Type B pancreatic cell (in vitro differentiated cells): ENCODE results near the gene LMF2. TPM values are rescaled to one million over a fixed set of nuclear protein-coding genes. Genes with fewer than 3 reads are reported as not detected.

Source experiments
- DNase-seq: peaks from one replicate; pipeline ENCODE4 v3.0.0; 2021; ENCODE audit warnings: mixed read lengths; ENCODE audit not compliant: unreplicated experiment; ENCODE audit errors: extremely low spot score
- H3K27ac Mint-ChIP-seq: 2 replicates; pipeline ENCODE4 v1.8.0; 2021; ENCODE audit warnings: mild to moderate bottlenecking, mixed read lengths
- H3K27me3 Mint-ChIP-seq: 2 replicates; pipeline ENCODE4 v1.8.0; 2021; ENCODE audit warnings: mixed read lengths
- H3K36me3 Mint-ChIP-seq: 2 replicates; pipeline ENCODE4 v1.8.0; 2021; ENCODE audit warnings: mixed read lengths
- H3K4me1 Mint-ChIP-seq: one replicate; pipeline ENCODE4 v1.8.0; 2021; ENCODE audit warnings: mixed read lengths; ENCODE audit not compliant: unreplicated experiment
- H3K4me3 Mint-ChIP-seq: 2 replicates; pipeline ENCODE4 v1.8.0; 2021; ENCODE audit warnings: mild to moderate bottlenecking, mixed read lengths
- H3K9me3 Mint-ChIP-seq: 2 replicates; pipeline ENCODE4 v1.8.0; 2021; ENCODE audit warnings: mixed read lengths
- CTCF ChIP-seq: fragments of 200-600 bp; sonication (generic); conservative IDR thresholded peaks from 2 replicates; pipeline ENCODE4 v1.5.0; 2021; ENCODE audit warnings: antibody characterized with exemption, mild to moderate bottlenecking
- total RNA-seq: library from RNA; stranded (reverse); gene quantifications from 2 replicates; pipeline ENCODE4 v1.2.1, GENCODE V29; 2021; ENCODE audit warnings: low replicate concordance

LMF2 gene
- total RNA-seq, 1 donor from 2014 or later = 74.0 TPM

DNA sequence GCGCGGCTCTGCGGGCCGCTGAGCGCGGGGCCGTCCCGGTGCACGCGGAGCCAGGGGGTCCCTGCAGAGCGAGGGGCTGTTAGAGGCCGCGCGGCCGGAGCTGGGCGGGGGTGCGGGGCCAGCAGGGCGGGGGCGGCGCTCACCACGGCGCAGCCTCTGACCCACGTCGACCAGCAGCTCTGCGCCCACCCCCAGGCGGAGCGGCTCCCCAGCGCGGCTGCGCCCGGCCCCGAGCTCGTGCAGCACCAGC, 18.3 kb upstream of the LMF2 start:
- H3K9me3 Mint-ChIP-seq = no peaks in the 10 kb centered on the region
- H3K4me3 Mint-ChIP-seq = peak overlapping the region; percentile 81
- DNase-seq = no peak
- no peak for TF ChIP-seq CTCF
- peaks cover 23% of the 10 kb centered on the region for H3K27me3 Mint-ChIP-seq
- peaks cover 4% of the 10 kb centered on the region for H3K36me3 Mint-ChIP-seq
- no peak overlapping the region for H3K27ac Mint-ChIP-seq
- H3K4me1 Mint-ChIP-seq = peaks cover 6% of the 10 kb centered on the region

GRCh38 chr22:50525104-50525857, 17.8 kb upstream of the LMF2 start, which contains the start of gene SCO2:
Gene SCO2 (minus strand): TSS chr22:50525598. CDS start chr22:50524411, 1,187 bp downstream.
- Mint-ChIP-seq H3K4me3 (peak within 1 kb of the TSS; percentile 97), H3K36me3 (peaks cover 4% of the 10 kb centered on the region), H3K4me1 (peaks cover 6% of the 10 kb centered on the region), H3K27ac (peak within 1 kb of the TSS; percentile 99), H3K27me3 (peaks cover 20% of the 10 kb centered on the region), H3K9me3 (no peaks in the 10 kb centered on the region)
- peak; percentile 70 for TF ChIP-seq CTCF
- DNase-seq = peak; percentile 99

GRCh38 chr22:50524676-50525103, 17.2 kb upstream of the LMF2 start:
- DNase-seq = no peak

GRCh38 chr22:50523806-50524675, 16.5 kb upstream of the LMF2 start:
- Mint-ChIP-seq H3K27me3 (peaks cover 19% of the 10 kb centered on the region), H3K27ac (peak overlapping the region; percentile 99), H3K4me1 (peaks cover 6% of the 10 kb centered on the region), H3K4me3 (peak overlapping the region; percentile 97), H3K36me3 (peaks cover 8% of the 10 kb centered on the region), H3K9me3 (no peaks in the 10 kb centered on the region)
- DNase-seq = no peak
- TF ChIP-seq CTCF = no peak

More at GRCh38 chr22:50524676-50525103, 17.2 kb upstream of the LMF2 start:
- peaks cover 20% of the 10 kb centered on the region for H3K27me3 Mint-ChIP-seq
- H3K36me3 Mint-ChIP-seq = peaks cover 6% of the 10 kb centered on the region
- H3K9me3 Mint-ChIP-seq = no peaks in the 10 kb centered on the region
- H3K4me3 Mint-ChIP-seq = peak overlapping the region; percentile 97
- peak overlapping the region; percentile 99 for H3K27ac Mint-ChIP-seq
- no peak for TF ChIP-seq CTCF
- peaks cover 6% of the 10 kb centered on the region for H3K4me1 Mint-ChIP-seq

GRCh38 chr22:50523458-50523805, 15.9 kb upstream of the LMF2 start:
- Mint-ChIP-seq H3K9me3 (no peaks in the 10 kb centered on the region), H3K4me1 (peaks cover 6% of the 10 kb centered on the region), H3K4me3 (peak overlapping the region; percentile 60), H3K27ac (no peak overlapping the region), H3K27me3 (peaks cover 13% of the 10 kb centered on the region), H3K36me3 (peaks cover 8% of the 10 kb centered on the region)
- DNase-seq = no peak
- no peak for TF ChIP-seq CTCF
